HFFc6 (cell line): ENCODE results near the gene ASMT. TPM values are rescaled to one million over a fixed set of nuclear protein-coding genes. Genes with fewer than 3 reads are reported as not detected.

Experiments used
- total RNA-seq, 6 experiments: library from RNA; stranded (reverse); fragmentation: NEBNext Ultra II Directional; extraction: Animal tissue kit (Norgen Biotek cat#: 25700); gene quantifications; 2 replicates in 1 of 6; 3 replicates in 5 of 6; pipeline ENCODE4 v1.2.3, GENCODE V29; 2021

ASMT gene
- total RNA-seq, 6 experiments from 2014 or later, result 0.38 TPM; not detected in 5

Other genes starting within 250 kb of the ASMT start
- 100 to 1,000 TPM; 295 to 345 (median 320) TPM for gene SLC25A6, start 222.9 kb upstream of the ASMT start, total RNA-seq
- gene ASMTL, start 162.2 kb upstream of the ASMT start, total RNA-seq, result 10 to 100 TPM; 26.8 to 35.1 (median 32.8) TPM
- not detected for gene P2RY8, start 77.9 kb upstream of the ASMT start, total RNA-seq
- gene AKAP17A, start 23.5 kb upstream of the ASMT start, total RNA-seq, result 10 to 100 TPM; 21.4 to 24.6 (median 23.6) TPM